Stomach smooth muscle (tissue), 2 donors: Measurements from ENCODE around the gene GSTT2B.
"Not testable (repeated sequence)": the region's sequence is repeated elsewhere in the genome, so short reads cannot be mapped to it uniquely, and the experiment has no call there.

Experiments
- H3K27ac ChIP-seq: one replicate; pipeline ENCODE4 v1.7.0; 2013; ENCODE audit warnings: mild to moderate bottlenecking, low read length, inconsistent platforms
- H3K27me3 ChIP-seq, 2 donors: one replicate each; pipeline ENCODE4 v1.7.0; 2013; ENCODE audit warnings: low read length in 2 of 2; ENCODE audit not compliant: insufficient read depth in 2 of 2, control insufficient read depth in 1 of 2
- H3K36me3 ChIP-seq, 2 donors: one replicate each; pipeline ENCODE4 v1.7.0; 2013; ENCODE audit warnings: low read length in 2 of 2; ENCODE audit not compliant: control insufficient read depth in 2 of 2, insufficient read depth in 2 of 2
- H3K4me1 ChIP-seq: one replicate; pipeline ENCODE4 v1.7.0; 2013; ENCODE audit warnings: low read length; ENCODE audit not compliant: control insufficient read depth, insufficient read depth
- H3K4me3 ChIP-seq, 2 donors: one replicate each; pipeline ENCODE4 v1.7.0; 2013; ENCODE audit warnings: low read length in 2 of 2
- H3K9ac ChIP-seq, 2 donors: one replicate each; pipeline ENCODE4 v1.7.0; 2013; ENCODE audit warnings: low read length in 2 of 2, mild to moderate bottlenecking in 1 of 2
- H3K9me3 ChIP-seq, 2 donors: one replicate each; pipeline ENCODE4 v1.7.0; 2013; ENCODE audit warnings: low read length in 2 of 2; ENCODE audit not compliant: control insufficient read depth in 2 of 2
- donor health status: healthy.
- donor health status: Pancreatic carcinoma.

The GSTT2B gene

DNA sequence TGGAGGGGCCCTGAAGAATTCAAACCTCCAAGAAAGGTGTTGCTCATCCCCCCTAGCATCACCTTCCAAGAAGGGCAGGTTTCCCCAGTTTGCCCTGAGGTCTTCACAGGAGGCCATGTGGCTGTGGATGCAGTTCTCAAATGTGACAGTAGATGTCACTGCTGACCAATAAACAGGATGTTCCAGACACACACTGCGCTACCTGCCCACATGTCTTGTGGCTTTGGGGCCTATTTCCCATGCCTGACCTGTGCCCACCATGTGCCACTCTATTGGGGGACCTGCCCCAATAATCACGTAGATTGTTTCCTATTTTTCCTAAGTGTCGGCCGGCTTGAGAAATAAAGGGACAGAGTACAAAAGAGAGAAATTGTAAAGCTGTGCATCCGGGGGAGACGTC lies 23.4 kb upstream of the GSTT2B start:
- Histone ChIP-seq H3K9ac (no peak overlapping the region), H3K4me3 (no peak overlapping the region), H3K9me3 (no peaks in the 10 kb centered on the region), H3K36me3 (no peaks in the 10 kb centered on the region), H3K4me1 (no peaks in the 10 kb centered on the region), H3K27me3 (no peaks in the 10 kb centered on the region), H3K27ac (no peak overlapping the region)

DNA sequence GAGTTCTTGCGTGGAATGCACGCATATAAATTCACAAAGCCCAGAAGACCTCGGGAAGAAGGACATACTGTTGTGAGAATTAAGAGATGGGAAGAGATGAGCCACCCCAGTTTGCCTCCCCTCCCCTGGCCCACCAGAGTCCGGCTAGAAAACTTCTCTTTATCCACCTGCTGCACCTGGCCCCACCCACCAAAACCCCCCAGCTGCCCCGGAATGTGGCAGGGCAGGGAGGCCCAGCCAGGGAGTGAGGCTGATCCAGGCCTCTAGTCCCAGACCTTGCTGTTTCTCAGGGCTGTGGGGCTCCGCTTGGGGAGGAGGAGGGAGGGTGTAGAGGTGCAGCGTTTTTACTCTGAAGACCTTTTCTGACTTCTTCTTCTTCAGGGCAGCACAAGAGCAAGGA lies 19.6 kb upstream of the GSTT2B start:
- not testable (repeated sequence) for H3K27me3 ChIP-seq, H3K4me1 ChIP-seq, H3K4me3 ChIP-seq, H3K27ac ChIP-seq, H3K9ac ChIP-seq, H3K36me3 ChIP-seq, H3K9me3 ChIP-seq

DNA sequence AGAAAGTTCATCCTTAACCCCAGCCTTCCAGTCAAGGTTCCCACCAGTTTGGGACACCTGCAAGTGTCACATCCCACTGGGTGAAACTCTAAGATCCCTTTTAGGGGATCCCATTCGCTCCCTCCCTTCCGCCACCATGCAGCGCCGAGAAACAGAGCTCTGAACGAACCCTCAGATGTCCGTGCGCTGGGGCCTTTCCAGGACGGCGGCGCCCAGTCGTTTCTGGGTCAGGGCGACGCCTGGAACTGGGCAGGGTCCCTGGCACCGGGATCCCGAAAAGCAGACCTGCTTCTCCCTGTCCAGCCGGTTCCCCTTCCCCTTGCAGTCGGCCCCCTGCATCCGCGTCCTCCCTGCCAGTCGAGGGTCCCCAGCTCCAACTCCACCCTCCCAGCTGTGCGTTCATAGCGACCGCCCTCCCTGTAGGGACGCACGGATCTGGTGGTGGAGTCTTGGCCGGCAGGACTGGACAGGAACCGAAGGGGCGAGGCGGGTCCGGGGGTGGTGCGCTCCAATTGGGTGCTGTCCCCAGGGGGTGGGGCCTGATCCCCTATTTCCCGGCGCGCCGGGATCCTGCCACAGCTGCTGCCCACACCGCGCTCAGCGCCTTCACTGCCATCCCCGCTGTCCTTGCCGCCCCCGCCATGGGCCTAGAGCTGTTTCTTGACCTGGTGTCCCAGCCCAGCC lies 18.7 kb upstream of the GSTT2B start, which contains the start of gene GSTT2:
GSTT2 (plus strand) TSS at position 578 of the 684 bp plus-strand sequence.
- H3K4me1 ChIP-seq, result not testable (repeated sequence)

DNA sequence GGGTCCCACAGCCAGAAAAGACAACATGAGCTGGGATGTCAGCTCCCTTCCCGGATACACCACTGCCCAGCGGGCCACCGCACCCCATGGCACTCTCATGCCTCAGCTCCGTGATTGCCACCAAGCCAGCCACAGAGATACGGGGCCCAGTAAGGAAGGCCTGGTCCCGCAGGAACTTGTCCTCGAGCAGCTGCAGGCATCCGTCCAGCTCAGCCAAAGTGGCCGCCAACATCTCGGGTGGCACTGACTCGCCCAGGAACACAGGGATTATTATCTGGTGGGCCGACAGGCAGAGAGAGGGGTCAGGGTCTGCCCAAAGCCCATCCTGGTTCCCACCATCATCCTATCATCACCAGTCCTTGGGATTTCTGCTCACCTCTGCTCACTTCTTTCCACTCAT lies 16.3 kb upstream of the GSTT2B start:
- not testable (repeated sequence) for H3K9ac ChIP-seq, H3K9me3 ChIP-seq, H3K4me3 ChIP-seq, H3K27me3 ChIP-seq, H3K27ac ChIP-seq, H3K4me1 ChIP-seq, H3K36me3 ChIP-seq

More for the DNA sequence above, 18.7 kb upstream of the GSTT2B start, which contains the start of gene GSTT2:
- H3K36me3 ChIP-seq, H3K4me3 ChIP-seq, H3K9me3 ChIP-seq, H3K9ac ChIP-seq, H3K27me3 ChIP-seq, H3K27ac ChIP-seq: not testable (repeated sequence)

DNA sequence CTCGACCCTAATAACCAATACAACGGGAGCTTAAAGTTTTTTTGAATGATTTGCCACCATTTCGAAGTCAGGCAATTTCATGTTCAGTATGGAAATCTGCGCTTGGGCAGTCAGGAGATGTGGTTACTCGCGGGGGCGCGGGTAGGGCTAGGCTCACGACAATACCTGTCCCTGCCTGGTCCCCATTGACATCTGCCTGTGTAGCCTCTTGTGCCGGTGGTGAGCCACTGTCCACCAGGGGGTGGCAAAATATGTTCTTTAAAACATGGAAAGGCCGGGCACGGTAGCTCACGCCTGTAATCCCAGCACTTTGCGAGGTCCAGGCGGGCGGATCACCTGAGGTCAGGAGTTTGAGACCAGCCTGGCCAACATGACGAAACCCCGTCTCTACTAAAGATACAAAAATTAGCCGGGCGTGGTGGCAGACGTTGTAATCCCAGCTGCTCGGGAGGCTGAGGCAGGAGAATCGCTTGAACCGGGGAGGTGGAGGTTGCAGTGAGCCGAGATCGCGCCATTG lies 13.9 kb upstream of the GSTT2B start:
- not testable (repeated sequence) for H3K27me3 ChIP-seq, H3K4me3 ChIP-seq, H3K27ac ChIP-seq, H3K9ac ChIP-seq, H3K4me1 ChIP-seq, H3K9me3 ChIP-seq
- peaks cover 15 to 18% of the 10 kb centered on the region in 2 donors for H3K36me3 ChIP-seq

DNA sequence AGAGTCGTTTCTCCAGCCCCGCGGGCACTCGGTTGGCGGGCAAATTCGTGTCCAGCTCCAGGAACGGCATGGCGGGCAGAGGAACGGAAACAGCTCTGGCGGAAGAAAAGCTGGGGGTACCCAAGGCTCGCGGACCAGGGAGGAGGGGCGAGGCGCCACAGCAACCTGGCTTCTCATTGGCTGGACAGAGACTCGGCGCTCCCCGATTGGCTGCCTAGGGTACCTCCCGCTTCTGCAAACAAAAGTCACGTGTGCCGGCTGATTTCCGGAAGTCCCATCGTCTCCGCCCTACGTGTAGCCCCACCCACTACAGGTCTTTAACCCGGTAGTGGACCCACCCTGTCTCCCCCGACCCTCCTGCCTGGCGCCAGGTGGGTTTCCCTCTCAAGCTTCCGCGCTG lies 13.3 kb upstream of the GSTT2B start, which contains the start of gene DDT:
DDT (minus strand) TSS at position 97 of the 400 bp plus-strand sequence; CDS start at position 70, 27 bp downstream.
- not testable (repeated sequence) for H3K4me3 ChIP-seq, H3K9me3 ChIP-seq, H3K27me3 ChIP-seq, H3K9ac ChIP-seq, H3K27ac ChIP-seq, H3K4me1 ChIP-seq
- peaks cover 17 to 23% of the 10 kb centered on the region in 2 donors for H3K36me3 ChIP-seq

DNA sequence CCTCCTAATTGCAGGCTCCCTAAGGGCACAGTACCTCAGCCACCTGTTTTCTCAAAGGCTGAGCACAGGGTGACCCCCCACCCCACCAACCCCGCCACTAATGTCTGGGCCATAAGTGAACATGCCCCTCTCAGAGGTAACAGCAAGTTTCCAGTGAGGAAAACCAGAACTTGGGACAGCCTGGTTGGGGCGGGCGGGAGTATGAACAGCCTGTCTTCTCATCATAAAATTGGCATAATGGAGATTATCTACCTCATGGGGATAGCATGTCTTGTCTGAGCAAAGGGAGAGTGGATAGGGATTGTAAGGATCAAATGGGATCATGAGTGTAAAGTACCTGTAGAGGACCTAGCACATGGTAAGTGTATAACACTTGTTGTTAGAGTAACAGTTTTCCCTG lies 10.9 kb upstream of the GSTT2B start:
- H3K9ac ChIP-seq, H3K4me1 ChIP-seq, H3K27me3 ChIP-seq, H3K4me3 ChIP-seq, H3K9me3 ChIP-seq, H3K27ac ChIP-seq: not testable (repeated sequence)
- peaks cover 20 to 27% of the 10 kb centered on the region in 2 donors for H3K36me3 ChIP-seq

DNA sequence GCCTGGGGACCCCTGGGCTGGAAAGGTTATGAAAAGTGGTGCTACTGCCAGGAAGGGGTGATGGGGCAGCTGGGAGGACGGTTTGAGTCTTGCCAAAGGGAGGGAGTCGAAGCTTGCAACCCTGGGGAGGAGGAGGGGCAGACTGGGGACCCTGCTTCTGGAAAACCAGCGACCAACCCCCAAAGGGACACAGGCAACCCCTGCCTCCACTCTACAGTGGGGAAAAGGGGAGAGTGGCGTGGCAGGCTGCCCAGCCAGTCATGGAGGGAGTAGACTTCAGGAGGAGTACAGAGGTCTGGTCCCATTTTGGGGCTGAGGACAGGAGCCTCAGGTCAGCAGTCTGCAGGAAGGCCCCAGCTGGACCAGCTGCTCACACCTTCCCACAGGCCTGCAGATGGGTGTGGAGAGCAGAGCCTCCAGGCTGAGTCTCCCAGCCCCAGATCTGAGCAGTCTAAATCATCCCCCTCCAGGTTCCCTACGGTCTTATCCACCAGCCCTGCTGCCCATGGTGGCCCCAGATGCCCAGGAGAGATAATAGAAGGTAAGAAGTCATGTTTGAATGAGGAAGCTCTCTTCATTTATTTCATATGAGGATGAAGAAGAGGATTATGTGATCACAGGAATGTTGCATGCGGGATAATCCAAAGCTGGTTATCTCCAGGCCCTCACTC lies 10.0 kb upstream of the GSTT2B start:
- no peak overlapping the region for H3K27ac ChIP-seq
- H3K4me3 ChIP-seq, result no peak overlapping the region
- H3K36me3 ChIP-seq, result peaks cover 20 to 27% of the 10 kb centered on the region in 2 donors
- peaks cover 3% of the 10 kb centered on the region for H3K4me1 ChIP-seq
- no peaks in the 10 kb centered on the region for H3K9me3 ChIP-seq
- H3K27me3 ChIP-seq, result no peaks in the 10 kb centered on the region
- no peak overlapping the region for H3K9ac ChIP-seq

DNA sequence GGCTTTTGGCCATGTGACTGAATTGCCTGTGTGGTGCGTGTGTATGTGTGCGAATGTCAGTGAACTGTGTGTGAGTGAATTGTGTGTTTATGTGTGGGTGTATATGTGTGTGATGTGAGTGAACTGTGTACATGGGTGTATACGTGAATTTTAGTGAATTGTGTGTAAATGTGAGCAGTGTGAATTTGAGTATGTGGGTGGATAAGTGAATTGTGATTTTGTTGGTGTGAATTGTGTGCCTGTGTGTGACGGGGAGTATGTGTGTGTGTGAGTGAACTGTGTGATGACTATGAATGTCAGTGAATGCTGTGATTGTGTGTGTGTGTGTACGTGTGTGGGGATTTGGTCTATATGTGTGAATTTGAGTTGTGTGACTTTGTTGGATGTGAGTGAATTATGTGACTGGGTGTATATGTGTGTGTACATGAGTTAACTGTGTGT lies 9.2 kb upstream of the GSTT2B start:
- H3K27me3 ChIP-seq, result no peaks in the 10 kb centered on the region
- H3K4me1 ChIP-seq, result peaks cover 3% of the 10 kb centered on the region
- H3K9ac ChIP-seq, result no peak overlapping the region
- H3K4me3 ChIP-seq, result no peak overlapping the region
- H3K36me3 ChIP-seq, result peaks cover 20 to 27% of the 10 kb centered on the region in 2 donors
- no peaks in the 10 kb centered on the region for H3K9me3 ChIP-seq
- H3K27ac ChIP-seq, result no peak overlapping the region

DNA sequence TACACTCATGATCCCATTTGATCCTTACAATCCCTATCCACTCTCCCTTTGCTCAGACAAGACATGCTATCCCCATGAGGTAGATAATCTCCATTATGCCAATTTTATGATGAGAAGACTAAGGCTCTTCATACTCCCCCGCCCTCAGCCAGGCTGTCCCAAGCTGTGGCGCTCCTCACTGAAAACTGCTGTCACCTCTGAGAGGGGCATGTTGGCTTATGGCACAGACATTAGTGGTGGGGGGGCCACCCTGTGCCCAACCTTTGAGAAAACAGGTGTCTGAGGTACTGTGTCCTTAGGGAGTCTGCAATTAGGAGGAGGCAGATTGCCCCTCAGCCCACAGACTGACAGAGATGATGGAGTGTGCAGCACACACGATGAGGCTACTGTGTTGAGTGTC lies 8.1 kb upstream of the GSTT2B start:
- Histone ChIP-seq H3K4me3 (no peak overlapping the region), H3K27me3 (no peaks in the 10 kb centered on the region), H3K9ac (no peak overlapping the region), H3K27ac (no peak overlapping the region), H3K9me3 (no peaks in the 10 kb centered on the region), H3K36me3 (peaks cover 20 to 27% of the 10 kb centered on the region in 2 donors), H3K4me1 (peaks cover 3% of the 10 kb centered on the region)

DNA sequence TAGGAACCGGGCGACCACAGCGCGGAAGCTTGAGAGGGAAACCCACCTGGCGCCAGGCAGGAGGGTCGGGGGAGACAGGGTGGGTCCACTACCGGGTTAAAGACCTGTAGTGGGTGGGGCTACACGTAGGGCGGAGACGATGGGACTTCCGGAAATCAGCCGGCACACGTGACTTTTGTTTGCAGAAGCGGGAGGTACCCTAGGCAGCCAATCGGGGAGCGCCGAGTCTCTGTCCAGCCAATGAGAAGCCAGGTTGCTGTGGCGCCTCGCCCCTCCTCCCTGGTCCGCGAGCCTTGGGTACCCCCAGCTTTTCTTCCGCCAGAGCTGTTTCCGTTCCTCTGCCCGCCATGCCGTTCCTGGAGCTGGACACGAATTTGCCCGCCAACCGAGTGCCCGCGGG lies 5.6 kb upstream of the GSTT2B start, which contains the start of gene DDTL:
DDTL (plus strand) TSS at position 321 of the 400 bp plus-strand sequence; CDS start at position 348, 27 bp downstream.
- not testable (repeated sequence) for H3K27ac ChIP-seq, H3K4me1 ChIP-seq, H3K9ac ChIP-seq, H3K4me3 ChIP-seq, H3K9me3 ChIP-seq, H3K27me3 ChIP-seq
- H3K36me3 ChIP-seq, result peaks cover 18 to 23% of the 10 kb centered on the region in 2 donors
